Endothelial cell of umbilical vein (primary cell): ENCODE measurements around the gene TEAD4.

Experiments
- CTCF ChIP-seq, 2 donors: IDR thresholded peaks; 1 replicate in 1 of 2; 2 replicates in 1 of 2; pipeline ENCODE4 v1.5.1; 2011; ENCODE audit warnings: low read length in 2 of 2, mild to moderate bottlenecking in 2 of 2, moderate library complexity in 2 of 2, control low read depth in 1 of 2, inconsistent platforms in 1 of 2, low read depth in 1 of 2; ENCODE audit not compliant: insufficient read depth in 1 of 2; ENCODE audit errors: extremely low read depth in 1 of 2
- EZH2 ChIP-seq: IDR thresholded peaks from 2 replicates; pipeline ENCODE4 v1.6.1; 2012; ENCODE audit warnings: borderline replicate concordance, low read depth, mild to moderate bottlenecking, moderate library complexity, low read length, inconsistent platforms; ENCODE audit not compliant: severe bottlenecking
- FOS ChIP-seq: IDR thresholded peaks from 2 replicates; pipeline ENCODE4 v1.6.1; 2011; ENCODE audit warnings: mild to moderate bottlenecking, low read length, moderate library complexity, borderline replicate concordance; ENCODE audit not compliant: insufficient read depth
- GATA2 ChIP-seq: IDR thresholded peaks from 2 replicates; pipeline ENCODE4 v1.7.0; 2011; ENCODE audit warnings: low read depth, mild to moderate bottlenecking, moderate library complexity, mixed read lengths, low read length; ENCODE audit not compliant: insufficient read length, insufficient read depth
- JUN ChIP-seq: IDR thresholded peaks from 2 replicates; pipeline ENCODE4 v1.6.1; 2011; ENCODE audit warnings: borderline replicate concordance, low read depth; ENCODE audit not compliant: insufficient read length, insufficient read depth
- MYC ChIP-seq: IDR thresholded peaks from one replicate; pipeline ENCODE4 v1.6.1; 2011; ENCODE audit warnings: mild to moderate bottlenecking, low read depth, low read length
- POLR2A ChIP-seq: IDR thresholded peaks from 2 replicates; pipeline ENCODE4 v1.6.1; 2012; ENCODE audit warnings: low read depth, mild to moderate bottlenecking, control low read depth, low read length
- POLR2AphosphoS5 ChIP-seq: IDR thresholded peaks from 2 replicates; pipeline ENCODE4 v1.6.1; 2012; ENCODE audit warnings: low read depth, mild to moderate bottlenecking, control low read depth, low read length, moderate library complexity; ENCODE audit not compliant: insufficient read depth
- TF ChIP-seq, protein P1 (sequence below): IDR thresholded peaks from 2 replicates; pipeline ENCODE4 v1.6.1; 2011; ENCODE audit not compliant: insufficient read depth, insufficient read length

DNA sequence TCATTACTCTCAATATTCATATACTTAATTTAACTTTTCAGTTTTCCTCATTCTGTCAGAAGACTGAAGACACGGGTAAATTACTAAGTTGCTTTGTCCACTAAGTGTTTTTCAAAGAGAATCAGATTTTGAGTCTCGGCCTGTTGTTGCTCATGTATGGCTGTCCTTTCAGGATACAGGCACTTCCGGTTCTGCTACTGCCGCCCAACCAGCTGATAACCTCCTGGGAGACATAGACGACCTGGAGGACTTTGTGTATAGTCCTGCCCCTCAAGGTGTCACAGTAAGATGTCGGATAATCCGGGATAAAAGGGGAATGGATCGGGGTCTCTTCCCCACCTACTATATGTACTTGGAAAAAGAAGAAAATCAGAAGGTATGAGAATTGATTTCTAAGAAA, 28.3 kb upstream of the TEAD4 start:
- no peak for TF ChIP-seq CTCF (IDR thresholded peaks at IDR 0.05; ENCODE audit: extremely low read depth in 1 of 2, insufficient read depth in 1 of 2, low read depth in 1 of 2, low read length in 2 of 2)
- TF ChIP-seq POLR2A, result no peak
- no peak for TF ChIP-seq EZH2
- TF ChIP-seq, protein P1, sequence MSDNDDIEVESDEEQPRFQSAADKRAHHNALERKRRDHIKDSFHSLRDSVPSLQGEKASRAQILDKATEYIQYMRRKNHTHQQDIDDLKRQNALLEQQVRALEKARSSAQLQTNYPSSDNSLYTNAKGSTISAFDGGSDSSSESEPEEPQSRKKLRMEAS, result no peak
- TF ChIP-seq FOS, result no peak
- TF ChIP-seq POLR2AphosphoS5, result no peak
- no peak for TF ChIP-seq MYC
- TF ChIP-seq JUN, result no peak
- peak; percentile 43 for TF ChIP-seq GATA2
